ENCODE data around the gene MS4A6A.
"Not testable (repeated sequence)": the region's sequence is repeated elsewhere in the genome, so short reads cannot be mapped to it uniquely, and the experiment has no call there.

Gene MS4A6A

DNA sequence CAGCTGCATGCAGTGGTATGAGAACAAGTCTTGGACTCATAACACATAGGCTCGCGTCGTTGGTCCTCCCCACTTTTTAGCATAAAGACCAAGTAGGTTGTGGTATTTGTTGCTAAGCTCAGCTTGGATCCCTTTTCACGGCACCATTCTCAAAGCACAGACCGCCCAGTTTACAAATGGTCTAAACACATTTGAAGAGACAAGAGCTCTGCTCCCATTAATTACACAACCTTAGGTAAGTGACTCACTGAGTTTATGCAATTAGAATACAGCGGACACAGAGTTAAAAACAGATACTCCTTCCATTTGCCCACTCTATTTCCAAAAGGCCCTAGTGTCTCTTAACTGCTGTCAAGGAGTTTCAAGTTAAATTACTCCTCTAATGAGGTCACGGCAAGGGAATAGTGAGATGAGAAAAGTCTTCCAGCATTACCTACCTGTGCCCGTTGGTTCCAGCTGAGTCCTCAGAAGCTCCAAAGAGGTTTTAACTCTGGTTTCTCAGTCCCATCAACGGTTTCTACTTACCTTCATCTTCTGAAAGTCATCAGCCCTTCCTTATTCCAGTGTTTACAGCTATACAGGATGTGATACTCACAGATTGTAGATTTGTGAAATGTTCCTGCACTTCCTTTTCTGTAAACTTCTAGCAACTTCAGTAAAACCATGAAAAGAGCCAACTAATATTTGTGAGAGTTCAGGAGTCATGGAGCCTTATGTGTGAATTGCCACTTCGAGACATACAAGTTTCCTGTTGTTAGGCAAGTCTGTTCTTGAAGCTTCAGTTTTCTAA, at the start of gene MS4A6A:
MS4A6A (minus strand) TSS at position 543 of the 790 bp plus-strand sequence. CDS start 1,356 bp downstream, outside the sequence.
- no peak for DNase-seq (ENCODE audit: low read depth in 2 of 3, low spot score in 2 of 3)

GRCh38 chr11:60230681-60231080, 47.8 kb upstream of the MS4A6A start:
- DNase-seq (ENCODE audit: low read depth in 2 of 3, low spot score in 2 of 3) = no peak

- DNase-seq (ENCODE audit: low read depth in 2 of 3, low spot score in 2 of 3) = no peak
Measured at GRCh38 chr11:60222141-60222540, 39.3 kb upstream of the MS4A6A start.

DNA sequence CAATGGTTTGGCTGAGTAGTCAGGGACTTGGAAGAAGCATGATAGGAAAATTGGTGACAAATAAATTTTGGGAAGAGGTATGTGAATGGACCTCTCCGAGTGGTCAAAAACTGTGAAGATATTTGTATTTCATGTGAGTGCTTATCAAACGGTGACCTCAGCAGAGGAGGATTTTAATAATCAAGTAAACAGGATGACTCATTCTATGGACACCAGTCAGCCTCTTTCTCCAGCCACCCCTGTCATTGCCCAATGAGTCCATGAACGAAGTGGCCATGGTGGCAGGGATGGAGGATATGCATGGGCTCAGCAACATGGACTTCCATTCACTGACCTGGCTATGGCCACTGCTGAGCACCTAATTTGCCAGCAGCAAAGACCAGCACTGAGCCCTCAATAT, 38.8 kb upstream of the MS4A6A start:
- no peak for DNase-seq (ENCODE audit: low read depth in 2 of 3, low spot score in 2 of 3)

GRCh38 chr11:60221181-60221580, 38.3 kb upstream of the MS4A6A start:
- no peak for DNase-seq (ENCODE audit: low read depth in 2 of 3, low spot score in 2 of 3)

GRCh38 chr11:60214386-60214785, 31.5 kb upstream of the MS4A6A start:
- DNase-seq (ENCODE audit: low read depth in 2 of 3, low spot score in 2 of 3) = no peak

DNA sequence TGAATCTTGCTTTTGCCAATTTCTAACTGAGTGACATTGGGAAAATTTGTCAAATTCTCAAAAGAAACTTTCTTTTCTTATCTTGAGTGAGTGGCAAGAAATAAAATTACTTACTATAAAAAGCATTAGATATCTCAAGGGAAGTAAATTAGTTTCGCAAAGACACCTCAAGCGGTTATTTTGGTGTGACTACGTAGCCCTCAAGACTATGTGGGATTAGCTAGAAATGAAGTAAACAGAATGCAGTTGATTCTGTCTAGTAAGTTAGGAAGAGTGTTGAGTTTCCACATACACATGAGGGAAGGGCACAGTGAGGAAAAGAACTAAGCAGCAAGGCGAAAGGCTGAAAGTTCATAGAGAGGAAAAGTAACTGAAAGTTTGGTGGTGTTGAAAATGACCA, 28.3 kb upstream of the MS4A6A start:
- no peak for DNase-seq (ENCODE audit: low read depth in 2 of 3, low spot score in 2 of 3)

GRCh38 chr11:60209977-60210376, 27.1 kb upstream of the MS4A6A start:
- no peak for DNase-seq (ENCODE audit: low read depth in 2 of 3, low spot score in 2 of 3)

- DNase-seq (ENCODE audit: low read depth in 2 of 3, low spot score in 2 of 3) = no peak
Measured at GRCh38 chr11:60208951-60209350, 26.1 kb upstream of the MS4A6A start.

DNA sequence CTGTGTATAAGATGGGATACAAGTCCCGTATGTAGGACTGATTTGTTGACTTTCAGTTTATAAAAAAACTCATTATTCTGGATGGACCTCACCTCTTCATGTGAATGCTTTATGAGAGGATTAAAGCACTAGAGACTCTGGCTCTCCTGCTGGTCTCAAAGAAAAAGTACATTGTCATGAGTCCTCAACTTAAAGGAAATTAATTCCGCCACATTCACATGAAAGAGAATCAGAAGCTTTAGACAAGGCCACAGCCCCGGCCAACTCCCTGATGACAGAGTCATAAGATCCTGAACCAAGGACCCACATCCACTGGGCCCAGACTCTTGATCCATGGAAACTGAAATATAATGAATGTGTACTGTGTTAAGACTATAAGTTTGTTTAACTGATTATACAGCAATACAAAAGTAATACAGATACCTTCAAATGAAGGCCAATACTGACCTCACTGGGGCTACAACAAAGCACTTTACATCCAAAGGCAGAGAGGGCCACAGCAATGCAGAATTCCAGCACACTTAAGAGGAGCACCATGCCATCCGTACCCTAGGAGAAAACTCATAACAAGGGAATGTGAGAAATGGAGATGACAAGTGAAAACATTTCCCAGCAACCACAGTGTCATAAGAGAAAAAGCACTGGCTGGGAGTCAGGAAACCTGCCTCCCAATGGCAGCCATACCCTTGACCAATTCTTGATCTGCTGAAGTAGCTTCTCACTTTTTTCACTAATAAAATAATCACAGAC, 25.4 kb upstream of the MS4A6A start:
- DNase-seq (ENCODE audit: low read depth in 2 of 3, low spot score in 2 of 3) = no peak

GRCh38 chr11:60206616-60207015, 23.7 kb upstream of the MS4A6A start:
- no peak for DNase-seq (ENCODE audit: low read depth in 2 of 3, low spot score in 2 of 3)

DNA sequence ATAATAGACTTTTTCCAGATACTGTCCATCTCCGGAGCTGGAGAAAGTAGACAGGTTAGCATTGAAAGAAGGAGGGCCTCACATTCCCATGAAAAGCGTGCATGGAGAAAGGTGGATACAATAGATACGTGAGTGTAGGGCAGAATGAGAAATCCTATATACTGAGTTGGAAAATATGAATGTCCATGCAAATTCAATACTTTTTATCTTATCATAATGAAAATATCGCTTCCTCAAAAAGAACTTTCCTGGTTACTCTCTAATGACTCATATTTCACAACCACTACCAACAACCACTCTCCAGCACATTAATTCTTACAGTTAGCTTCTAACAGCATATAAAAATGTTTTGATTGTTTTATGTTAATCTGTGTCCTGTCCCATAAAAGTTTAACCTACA, 22.0 kb upstream of the MS4A6A start:
- no peak for DNase-seq (ENCODE audit: low read depth in 2 of 3, low spot score in 2 of 3)

- DNase-seq (ENCODE audit: low read depth in 2 of 3, low spot score in 2 of 3) = not testable (repeated sequence)
Measured at GRCh38 chr11:60201334-60201733, 18.5 kb upstream of the MS4A6A start.

DNA sequence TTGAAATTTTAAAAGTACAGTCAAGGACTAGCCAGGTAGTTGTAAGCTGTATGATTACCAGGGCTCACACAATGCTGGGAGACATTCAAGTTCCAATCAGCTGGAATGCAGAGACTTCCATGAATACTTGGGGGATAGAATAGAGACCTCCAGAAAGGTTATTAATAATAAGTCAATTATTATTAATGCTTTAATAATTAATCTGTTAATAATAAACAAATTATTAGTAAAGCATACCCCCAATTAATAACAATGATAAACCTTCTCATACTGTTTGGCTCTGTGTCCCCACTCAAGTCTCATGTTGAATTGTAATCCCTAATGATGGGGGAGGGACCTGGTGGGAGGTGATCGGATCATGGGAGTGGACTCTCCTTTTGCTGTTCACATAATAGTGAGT, 14.6 kb upstream of the MS4A6A start:
- no peak for DNase-seq (ENCODE audit: low read depth in 2 of 3, low spot score in 2 of 3)

GRCh38 chr11:60195923-60196368, 13.1 kb upstream of the MS4A6A start:
- DNase-seq (ENCODE audit: low read depth in 2 of 3, low spot score in 2 of 3) = no peak

DNA sequence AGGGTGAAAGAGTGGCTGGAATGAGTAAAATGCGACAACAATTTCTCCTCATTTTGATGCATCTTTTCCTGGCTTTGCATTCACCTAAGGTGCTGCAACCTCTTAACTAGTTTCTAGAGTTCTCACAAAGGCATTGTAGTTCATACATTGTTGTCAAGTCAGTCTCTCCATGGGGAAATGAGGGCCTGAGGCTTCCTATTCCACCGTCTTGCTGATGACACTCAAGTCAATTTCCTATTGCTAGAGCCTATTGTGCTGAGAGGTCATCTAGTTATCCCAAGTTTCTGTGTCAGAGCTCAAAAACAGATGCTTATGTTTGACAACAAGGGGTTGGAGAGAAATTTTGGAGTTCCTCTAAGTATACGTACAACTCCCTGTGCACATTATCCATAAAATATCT, 11.6 kb upstream of the MS4A6A start:
- no peak for DNase-seq (ENCODE audit: low read depth in 2 of 3, low spot score in 2 of 3)

DNA sequence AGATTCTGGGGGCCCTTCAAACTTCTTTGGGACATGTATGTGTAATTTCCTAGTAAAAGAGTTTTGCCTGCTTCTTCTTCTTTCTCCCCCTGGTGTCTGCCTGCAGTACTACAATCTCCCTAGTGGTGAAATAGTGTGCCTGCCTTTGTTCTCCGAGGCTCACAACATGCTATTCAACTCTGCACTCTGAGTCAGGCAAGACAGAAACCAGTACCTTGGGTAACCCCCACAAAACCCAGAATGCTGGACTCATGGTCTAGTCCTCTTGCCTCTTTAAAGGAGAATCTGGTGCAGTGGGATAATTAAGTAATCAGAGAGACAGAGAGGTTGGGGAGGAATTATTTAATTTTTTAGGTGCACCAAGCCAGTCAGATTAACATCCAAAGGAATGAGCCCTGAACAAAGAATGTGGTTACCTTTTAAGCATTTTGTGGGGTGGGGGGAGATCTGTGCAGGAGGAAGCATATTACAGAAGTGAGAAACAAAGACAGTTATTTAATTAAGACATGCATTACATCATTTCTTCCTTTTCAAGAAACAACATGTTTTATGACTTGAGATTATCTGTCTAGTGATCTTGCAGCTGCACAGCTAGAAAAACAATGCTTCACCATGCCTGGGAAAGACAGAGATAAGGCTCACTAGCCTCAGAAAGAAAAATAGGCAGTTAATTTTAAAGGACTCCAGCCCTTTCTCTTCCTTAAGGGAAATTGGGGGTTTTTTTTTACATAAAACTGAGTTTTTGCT, 11.0 kb upstream of the MS4A6A start:
- DNase-seq (ENCODE audit: low read depth in 2 of 3, low spot score in 2 of 3) = peak; percentile 11 to 61 (median 37)

- DNase-seq (ENCODE audit: low read depth in 2 of 3, low spot score in 2 of 3) = not testable (repeated sequence)
Measured at GRCh38 chr11:60192564-60192963, 9.7 kb upstream of the MS4A6A start.

- DNase-seq (ENCODE audit: low read depth in 2 of 3, low spot score in 2 of 3) = not testable (repeated sequence)
Measured at GRCh38 chr11:60188481-60188880, 5.6 kb upstream of the MS4A6A start.

DNA sequence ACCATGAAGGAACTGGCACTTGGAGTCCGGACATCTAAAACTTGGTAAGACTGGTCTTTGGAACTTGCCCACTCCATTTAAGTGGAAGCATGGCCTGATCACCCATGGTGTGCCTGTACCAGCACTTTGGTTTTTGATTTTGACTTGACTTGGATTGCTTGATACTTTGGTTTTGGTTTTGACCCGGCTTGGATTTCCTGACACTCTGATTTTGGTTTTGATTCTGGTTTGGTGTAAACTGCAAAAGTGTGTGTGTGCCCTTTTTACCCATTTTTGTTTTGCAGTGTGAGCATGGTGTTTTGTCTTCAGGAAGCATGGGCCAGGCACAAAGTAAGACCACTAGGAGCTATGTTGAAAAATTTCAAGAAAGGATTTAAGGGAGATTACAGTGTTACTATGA, 3.2 kb upstream of the MS4A6A start:
- not testable (repeated sequence) for DNase-seq (ENCODE audit: low read depth in 2 of 3, low spot score in 2 of 3)

GRCh38 chr11:60185512-60185827, 2.6 kb upstream of the MS4A6A start:
- DNase-seq (ENCODE audit: low read depth in 2 of 3, low spot score in 2 of 3) = not testable (repeated sequence)
